Activated CD4-positive, CD25-positive, alpha-beta regulatory T cell treated with anti-CD3 and anti-CD28 coated beads, Interleukin-2, amount 50 U/mL, for 72 hours (primary cell): ENCODE data around the gene ANKHD1.

ENCODE experiments used
- DNase-seq: peaks from one replicate; pipeline ENCODE4 v3.0.0; 2021

Gene ANKHD1, protein sequence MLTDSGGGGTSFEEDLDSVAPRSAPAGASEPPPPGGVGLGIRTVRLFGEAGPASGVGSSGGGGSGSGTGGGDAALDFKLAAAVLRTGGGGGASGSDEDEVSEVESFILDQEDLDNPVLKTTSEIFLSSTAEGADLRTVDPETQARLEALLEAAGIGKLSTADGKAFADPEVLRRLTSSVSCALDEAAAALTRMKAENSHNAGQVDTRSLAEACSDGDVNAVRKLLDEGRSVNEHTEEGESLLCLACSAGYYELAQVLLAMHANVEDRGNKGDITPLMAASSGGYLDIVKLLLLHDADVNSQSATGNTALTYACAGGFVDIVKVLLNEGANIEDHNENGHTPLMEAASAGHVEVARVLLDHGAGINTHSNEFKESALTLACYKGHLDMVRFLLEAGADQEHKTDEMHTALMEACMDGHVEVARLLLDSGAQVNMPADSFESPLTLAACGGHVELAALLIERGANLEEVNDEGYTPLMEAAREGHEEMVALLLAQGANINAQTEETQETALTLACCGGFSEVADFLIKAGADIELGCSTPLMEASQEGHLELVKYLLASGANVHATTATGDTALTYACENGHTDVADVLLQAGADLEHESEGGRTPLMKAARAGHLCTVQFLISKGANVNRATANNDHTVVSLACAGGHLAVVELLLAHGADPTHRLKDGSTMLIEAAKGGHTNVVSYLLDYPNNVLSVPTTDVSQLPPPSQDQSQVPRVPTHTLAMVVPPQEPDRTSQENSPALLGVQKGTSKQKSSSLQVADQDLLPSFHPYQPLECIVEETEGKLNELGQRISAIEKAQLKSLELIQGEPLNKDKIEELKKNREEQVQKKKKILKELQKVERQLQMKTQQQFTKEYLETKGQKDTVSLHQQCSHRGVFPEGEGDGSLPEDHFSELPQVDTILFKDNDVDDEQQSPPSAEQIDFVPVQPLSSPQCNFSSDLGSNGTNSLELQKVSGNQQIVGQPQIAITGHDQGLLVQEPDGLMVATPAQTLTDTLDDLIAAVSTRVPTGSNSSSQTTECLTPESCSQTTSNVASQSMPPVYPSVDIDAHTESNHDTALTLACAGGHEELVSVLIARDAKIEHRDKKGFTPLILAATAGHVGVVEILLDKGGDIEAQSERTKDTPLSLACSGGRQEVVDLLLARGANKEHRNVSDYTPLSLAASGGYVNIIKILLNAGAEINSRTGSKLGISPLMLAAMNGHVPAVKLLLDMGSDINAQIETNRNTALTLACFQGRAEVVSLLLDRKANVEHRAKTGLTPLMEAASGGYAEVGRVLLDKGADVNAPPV (N-terminal part only)

DNA sequence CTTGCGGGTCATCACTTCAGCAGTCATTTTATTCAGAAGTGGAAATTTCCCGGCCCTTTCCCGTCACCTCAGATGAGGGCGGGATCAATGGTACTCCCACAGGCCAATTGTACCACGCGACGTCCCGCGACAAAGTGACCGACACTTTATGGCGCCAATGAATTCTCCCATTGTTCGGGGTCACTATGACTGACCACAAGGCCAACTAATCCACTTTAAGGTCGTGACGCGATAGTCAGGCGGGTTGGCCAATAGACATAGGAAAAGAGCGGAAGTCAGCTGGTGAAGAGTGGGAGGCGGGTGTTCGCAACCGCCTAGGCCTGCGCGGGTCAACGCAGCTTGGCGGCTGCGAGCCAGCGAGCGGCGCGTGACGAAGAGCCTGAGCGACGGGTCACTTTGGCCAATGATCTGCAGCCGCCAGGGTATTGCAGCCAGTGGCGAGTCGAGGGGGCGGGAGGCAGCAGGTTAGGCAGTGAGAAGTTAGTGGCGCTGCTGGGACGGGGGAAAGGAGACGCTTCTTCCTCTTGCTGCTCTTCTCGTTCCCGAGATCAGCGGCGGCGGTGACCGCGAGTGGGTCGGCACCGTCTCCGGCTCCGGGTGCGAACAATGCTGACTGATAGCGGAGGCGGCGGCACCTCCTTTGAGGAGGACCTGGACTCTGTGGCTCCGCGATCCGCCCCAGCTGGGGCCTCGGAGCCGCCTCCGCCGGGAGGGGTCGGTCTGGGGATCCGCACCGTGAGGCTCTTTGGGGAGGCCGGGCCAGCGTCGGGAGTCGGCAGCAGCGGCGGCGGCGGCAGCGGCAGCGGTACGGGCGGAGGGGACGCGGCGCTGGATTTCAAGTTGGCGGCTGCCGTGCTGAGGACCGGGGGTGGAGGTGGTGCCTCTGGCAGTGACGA lies at the start of gene ANKHD1:
TSS of gene ANKHD1 (plus strand) at position 472 of the 896 bp plus-strand sequence. CDS start at position 607, 135 bp downstream.
- peak; percentile 91 for DNase-seq

DNA sequence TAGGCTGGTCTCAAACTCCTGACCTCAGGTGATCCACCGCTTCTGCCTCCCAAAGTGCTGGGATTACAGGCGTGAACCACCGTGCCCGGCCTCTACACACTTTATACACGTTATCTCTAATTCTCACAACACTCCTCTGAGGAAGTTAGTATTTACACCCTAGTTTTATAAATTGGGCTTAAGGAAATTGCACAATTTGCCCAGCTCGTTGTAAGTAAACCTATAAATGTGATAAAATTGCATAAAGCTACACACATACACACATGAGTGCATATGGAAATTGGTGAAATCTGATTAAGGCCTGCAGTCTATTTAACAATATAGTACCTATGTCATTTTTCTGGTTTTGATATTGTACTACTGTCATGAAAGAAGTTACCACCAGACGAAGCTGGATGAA lies 46.1 kb upstream of the ANKHD1 start:
- DNase-seq: no peak

GRCh38 chr5:140356853-140357725 lies 44.5 kb upstream of the ANKHD1 start:
- DNase-seq: no peak

DNA sequence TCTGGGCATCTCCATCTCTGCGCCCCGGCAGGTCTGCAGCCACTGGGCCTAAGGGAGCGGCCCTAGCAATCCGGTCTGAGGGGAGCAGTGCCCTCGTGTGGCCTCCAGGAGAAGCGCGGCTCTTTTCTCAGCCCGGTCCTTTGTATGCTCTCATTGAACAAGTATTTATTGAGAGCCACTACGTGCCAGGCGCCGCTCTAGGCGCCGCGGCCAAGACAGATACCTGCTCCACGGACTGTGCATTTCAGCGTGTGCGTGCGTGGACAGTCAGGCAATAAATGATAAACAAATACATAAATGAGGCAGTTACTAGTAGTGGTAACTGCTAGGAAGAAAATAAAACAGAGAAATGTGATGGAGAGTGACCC lies 43.9 kb upstream of the ANKHD1 start:
- peak; percentile 77 for DNase-seq

DNA sequence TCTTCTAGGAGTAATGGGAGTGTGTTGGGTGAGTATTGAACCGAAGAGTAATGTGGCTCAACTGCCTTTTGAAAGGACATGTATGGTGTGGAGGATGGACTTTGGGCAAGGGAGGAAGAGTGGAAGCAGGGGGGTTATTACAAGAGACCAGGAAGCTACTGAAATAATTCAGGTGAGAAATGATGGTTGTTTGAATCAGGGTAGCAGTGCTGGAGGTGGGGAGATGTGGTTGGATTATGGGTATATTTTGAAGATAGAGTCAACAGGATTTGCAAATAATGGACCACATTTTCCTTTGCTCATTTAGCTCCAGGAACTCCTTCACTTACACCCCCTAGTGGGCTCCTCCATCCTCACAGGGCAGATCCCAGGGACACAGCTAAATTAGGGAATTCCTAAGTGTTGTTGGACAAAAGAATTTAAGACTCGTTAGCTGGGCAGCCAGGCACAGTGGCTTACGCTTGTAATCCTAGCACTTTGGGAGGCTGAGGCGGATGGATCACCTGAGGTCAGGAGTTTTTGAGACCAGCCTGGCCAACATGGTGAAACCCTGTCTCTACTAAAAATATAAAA lies 42.8 kb upstream of the ANKHD1 start:
- DNase-seq: no peak

DNA sequence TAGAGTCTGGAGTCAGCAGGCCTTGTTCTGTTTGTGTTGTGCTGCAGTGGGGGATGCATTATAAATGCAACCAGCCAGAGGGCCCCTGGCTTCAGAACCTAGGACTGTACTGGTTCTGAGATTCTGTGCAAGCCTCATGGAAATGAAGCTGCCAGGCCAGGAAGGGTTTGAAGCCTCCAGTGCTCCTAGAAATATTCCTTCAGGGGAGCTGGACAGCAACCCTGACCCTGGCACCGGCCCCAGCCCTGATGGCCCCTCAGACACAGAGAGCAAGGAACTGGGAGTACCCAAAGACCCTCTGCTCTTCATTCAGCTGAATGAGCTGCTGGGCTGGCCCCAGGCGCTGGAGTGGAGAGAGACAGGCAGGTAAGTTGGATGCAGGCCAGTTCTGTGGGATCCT lies 41.5 kb upstream of the ANKHD1 start, which contains the start of gene SLC4A9:
TSS of gene SLC4A9 (plus strand) at position 94 of the 400 bp plus-strand sequence. CDS start at position 137, 43 bp downstream.
- no peak for DNase-seq

- no peak for DNase-seq
Measured at GRCh38 chr5:140360681-140361479, 40.8 kb upstream of the ANKHD1 start.

GRCh38 chr5:140361901-140362300 lies 39.7 kb upstream of the ANKHD1 start:
- no peak for DNase-seq

DNA sequence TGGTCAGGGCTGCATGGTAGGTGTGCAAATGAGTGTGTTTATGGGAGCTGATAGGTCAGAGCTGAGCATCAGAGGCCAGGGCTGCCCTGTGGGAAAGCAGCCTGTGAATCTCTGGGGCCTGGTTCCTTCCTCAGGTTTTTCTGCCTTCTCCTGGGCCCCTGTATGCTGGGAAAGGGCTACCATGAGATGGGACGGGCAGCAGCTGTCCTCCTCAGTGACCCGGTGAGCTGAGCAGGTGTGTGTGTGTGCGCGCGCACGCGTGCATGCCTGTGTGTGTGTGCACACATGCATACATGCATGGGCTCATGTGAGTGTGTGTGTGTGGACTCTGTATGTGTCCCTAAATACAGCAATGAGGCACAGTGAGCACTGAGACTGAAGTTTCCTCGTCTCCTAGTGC lies 39.3 kb upstream of the ANKHD1 start:
- no peak for DNase-seq

- DNase-seq: peak; percentile 90
Measured at GRCh38 chr5:140362875-140363630, 38.6 kb upstream of the ANKHD1 start.

DNA sequence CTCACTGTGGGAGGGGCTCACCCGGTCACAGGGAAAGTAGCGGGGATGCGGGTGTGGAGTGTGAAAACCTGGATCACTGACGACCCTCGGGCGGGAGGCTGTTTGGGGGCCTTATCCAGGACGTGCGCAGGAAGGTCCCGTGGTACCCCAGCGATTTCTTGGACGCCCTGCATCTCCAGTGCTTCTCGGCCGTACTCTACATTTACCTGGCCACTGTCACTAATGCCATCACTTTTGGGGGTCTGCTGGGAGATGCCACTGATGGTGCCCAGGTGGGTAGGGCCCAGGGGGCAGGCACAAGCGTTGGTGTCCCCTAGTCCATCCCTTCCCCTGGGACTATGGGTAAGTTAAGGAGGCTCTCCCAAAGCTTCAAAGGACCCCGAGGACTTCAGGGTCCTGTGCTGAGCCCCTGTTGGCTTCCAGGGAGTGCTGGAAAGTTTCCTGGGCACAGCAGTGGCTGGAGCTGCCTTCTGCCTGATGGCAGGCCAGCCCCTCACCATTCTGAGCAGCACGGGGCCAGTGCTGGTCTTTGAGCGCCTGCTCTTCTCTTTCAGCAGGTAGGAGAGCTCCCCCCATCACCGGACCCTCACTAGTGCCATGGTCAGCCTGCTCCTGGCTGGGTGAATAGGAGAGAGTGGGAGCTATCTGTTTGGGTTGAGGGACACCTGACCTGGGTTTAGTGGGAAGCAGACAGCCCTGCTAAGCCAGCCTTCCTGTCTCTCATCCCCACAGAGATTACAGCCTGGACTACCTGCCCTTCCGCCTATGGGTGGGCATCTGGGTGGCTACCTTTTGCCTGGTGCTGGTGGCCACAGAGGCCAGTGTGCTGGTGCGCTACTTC lies 37.8 kb upstream of the ANKHD1 start:
- DNase-seq: no peak

GRCh38 chr5:140364472-140364765 lies 37.2 kb upstream of the ANKHD1 start:
- no peak for DNase-seq

DNA sequence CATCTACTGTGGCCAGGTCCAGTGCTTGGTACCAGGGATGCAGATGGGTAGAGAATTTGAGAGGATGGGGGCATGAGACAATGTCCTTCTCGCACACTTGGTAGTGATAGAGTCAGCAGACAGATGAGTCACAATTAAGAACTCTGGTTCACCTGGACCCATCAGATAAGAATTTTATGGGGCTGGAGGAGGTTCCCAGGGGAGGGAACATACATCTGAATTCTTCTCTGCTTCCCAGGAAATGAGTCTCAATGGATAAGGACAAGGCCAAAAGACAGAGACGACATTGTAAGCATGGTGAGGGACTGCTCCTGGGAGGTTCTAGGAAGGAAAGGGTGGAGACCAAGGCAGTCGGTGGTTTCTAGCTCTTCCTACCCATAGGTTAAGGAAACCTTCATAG lies 36.4 kb upstream of the ANKHD1 start:
- DNase-seq: no peak

GRCh38 chr5:140365941-140366340 lies 35.7 kb upstream of the ANKHD1 start:
- no peak for DNase-seq

GRCh38 chr5:140366589-140367255 lies 34.9 kb upstream of the ANKHD1 start:
- DNase-seq: no peak

DNA sequence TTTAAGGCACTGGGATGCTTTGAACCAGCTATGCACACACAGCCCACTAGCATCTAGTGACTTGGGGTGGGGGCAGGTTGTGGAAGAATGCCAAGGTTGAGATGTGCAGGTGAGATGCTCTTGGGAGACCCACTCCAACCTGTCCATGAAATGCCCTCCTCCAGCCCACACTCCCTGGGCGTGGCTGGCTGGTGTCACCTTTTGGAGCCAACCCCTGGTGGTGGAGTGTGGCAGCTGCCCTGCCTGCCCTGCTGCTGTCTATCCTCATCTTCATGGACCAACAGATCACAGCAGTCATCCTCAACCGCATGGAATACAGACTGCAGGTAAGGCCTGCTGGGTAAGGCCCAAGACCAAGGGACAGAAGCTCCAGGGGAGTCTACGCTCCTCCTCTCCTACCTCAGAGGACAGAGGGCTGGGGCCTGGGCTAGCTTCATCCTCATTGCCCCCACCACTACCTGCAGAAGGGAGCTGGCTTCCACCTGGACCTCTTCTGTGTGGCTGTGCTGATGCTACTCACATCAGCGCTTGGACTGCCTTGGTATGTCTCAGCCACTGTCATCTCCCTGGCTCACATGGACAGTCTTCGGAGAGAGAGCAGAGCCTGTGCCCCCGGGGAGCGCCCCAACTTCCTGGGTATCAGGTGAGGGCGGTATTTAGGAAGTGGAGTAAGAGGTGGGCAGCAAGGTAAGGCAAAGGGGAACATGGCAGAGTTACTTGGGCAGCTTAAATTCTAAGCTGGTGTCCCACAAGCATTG lies 34.2 kb upstream of the ANKHD1 start:
- no peak for DNase-seq
